ENCODE measurements around the gene SNX25. TPM values are rescaled to one million over a fixed set of nuclear protein-coding genes. Genes with fewer than 3 reads are reported as not detected.

SNX25 gene
- total RNA-seq, 2 donors from 2014 or later, result 20.6 to 30.6 TPM

Other genes with a start within 250 kb of the SNX25 start
- not detected for gene HELT, start 191.1 kb upstream of the SNX25 start, total RNA-seq
- 10 to 100 TPM in 1 of 2 donors, 1 to 10 TPM in 1; 9.7 to 13.6 TPM for gene SLC25A4, start 66.3 kb upstream of the SNX25 start, total RNA-seq
- 10 to 100 TPM; 21.5 to 37.0 TPM for gene CFAP97, start 5.6 kb upstream of the SNX25 start, total RNA-seq
- 1 to 10 TPM in 1 of 2 donors, under 1 TPM in 1; 0.45 to 1.2 TPM for gene LRP2BP, start 186.3 kb downstream of the SNX25 start, total RNA-seq
- gene ANKRD37, start 187.2 kb downstream of the SNX25 start, total RNA-seq, result 10 to 100 TPM; 10.0 to 13.9 TPM
- gene UFSP2, start 216.4 kb downstream of the SNX25 start, total RNA-seq, result 10 to 100 TPM; 22.1 to 22.7 TPM